Measurements from ENCODE around the gene LRBA.

The LRBA gene

DNA sequence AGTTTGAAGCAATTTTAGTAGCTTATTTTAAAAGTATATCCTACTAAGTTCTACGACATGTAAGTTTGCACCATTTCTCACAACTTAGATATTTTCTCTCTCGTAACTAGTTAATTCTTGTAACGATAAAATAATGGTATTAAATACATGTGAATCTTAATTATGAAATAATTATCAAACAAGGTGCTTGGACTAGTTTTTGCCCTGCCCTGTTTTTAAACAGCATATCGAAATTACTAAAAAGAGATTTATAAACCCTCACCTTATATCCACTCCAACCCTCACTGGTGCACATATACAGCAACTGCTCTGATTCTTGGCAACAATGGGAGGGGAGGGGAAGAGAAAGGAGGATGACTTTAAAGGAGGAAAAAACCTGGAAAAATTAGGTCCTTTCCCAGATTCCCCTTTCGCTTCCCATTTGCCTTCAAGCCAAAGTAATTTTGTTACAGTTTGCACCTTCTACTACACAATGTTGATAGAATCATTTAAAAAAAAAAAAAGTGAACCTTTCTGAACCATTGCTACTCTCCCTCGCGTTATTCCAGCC, 434.0 kb downstream of the LRBA start:
- TF ChIP-seq, protein P1, sequence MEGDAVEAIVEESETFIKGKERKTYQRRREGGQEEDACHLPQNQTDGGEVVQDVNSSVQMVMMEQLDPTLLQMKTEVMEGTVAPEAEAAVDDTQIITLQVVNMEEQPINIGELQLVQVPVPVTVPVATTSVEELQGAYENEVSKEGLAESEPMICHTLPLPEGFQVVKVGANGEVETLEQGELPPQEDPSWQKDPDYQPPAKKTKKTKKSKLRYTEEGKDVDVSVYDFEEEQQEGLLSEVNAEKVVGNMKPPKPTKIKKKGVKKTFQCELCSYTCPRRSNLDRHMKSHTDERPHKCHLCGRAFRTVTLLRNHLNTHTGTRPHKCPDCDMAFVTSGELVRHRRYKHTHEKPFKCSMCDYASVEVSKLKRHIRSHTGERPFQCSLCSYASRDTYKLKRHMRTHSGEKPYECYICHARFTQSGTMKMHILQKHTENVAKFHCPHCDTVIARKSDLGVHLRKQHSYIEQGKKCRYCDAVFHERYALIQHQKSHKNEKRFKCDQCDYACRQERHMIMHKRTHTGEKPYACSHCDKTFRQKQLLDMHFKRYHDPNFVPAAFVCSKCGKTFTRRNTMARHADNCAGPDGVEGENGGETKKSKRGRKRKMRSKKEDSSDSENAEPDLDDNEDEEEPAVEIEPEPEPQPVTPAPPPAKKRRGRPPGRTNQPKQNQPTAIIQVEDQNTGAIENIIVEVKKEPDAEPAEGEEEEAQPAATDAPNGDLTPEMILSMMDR (IDR thresholded peaks at IDR 0.05; ENCODE audit: control insufficient read depth, insufficient read depth, low read depth, low read length, missing control alignments), result no peak
- no peak for DNase-seq (ENCODE audit: low read depth)
- H3K4me3 ChIP-seq (ENCODE audit: control insufficient read depth, low read depth, low read length), result no peak overlapping the region

DNA sequence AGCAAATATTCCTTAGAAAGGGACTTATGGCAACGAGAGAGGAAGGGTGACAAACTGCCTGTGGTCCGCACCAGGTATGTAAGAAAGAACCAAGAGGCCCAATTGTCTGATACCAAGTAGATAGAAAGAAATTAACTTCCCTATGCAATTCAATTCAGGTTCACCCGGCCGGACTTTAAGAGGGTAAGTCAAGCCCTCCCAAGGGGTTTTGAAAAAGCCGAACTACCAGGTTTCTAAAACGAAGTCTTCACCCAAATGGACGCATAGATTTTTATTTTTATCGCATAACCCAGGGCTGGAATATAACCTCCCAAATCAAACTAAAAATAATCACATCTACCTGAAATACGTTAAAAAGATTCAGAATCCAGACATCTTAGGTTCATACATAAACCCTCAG, 434.8 kb downstream of the LRBA start:
- no peak overlapping the region for H3K4me3 ChIP-seq (ENCODE audit: control insufficient read depth, low read depth, low read length)
- TF ChIP-seq, protein P1 (IDR thresholded peaks at IDR 0.05; ENCODE audit: control insufficient read depth, insufficient read depth, low read depth, low read length, missing control alignments), result no peak
- no peak for DNase-seq (ENCODE audit: low read depth)

DNA sequence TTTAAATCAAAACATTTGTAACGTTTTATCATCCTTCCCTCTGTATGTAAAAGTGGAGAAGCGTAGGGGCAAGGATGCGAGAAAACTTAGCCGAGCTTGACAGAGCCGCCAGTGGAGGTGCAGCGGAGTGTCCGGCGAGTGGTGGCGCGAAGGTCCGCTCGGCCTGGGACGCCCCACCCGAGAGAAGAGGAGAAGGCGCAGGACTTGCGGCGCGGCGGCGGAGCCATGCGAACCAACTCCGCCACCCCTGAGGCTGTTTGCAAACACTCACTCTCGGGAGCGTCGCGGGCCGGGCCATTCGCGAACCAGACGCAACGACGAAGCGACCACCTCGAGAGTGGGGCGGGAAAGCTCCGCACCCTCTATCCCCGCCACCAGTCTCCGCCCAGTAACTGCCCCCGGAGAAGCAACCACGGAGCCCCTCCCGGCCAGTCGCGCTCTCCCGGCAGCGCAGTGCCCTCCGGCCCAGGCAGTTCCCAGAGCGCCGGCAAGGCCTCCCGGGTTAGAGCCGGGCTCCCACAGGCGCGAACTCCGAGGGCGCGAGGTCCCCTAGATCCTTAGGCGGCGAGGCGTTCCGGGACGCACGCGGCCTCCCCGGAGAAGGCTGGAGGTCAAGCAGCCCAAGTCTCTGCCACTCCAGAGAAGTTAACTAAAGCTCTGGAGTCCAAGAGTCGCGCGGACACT, 435.4 kb downstream of the LRBA start:
- TF ChIP-seq, protein P1 (IDR thresholded peaks at IDR 0.05; ENCODE audit: control insufficient read depth, insufficient read depth, low read depth, low read length, missing control alignments), result no peak
- DNase-seq (ENCODE audit: low read depth), result no peak
- peak overlapping the region; percentile 42 for H3K4me3 ChIP-seq (ENCODE audit: control insufficient read depth, low read depth, low read length)

DNA sequence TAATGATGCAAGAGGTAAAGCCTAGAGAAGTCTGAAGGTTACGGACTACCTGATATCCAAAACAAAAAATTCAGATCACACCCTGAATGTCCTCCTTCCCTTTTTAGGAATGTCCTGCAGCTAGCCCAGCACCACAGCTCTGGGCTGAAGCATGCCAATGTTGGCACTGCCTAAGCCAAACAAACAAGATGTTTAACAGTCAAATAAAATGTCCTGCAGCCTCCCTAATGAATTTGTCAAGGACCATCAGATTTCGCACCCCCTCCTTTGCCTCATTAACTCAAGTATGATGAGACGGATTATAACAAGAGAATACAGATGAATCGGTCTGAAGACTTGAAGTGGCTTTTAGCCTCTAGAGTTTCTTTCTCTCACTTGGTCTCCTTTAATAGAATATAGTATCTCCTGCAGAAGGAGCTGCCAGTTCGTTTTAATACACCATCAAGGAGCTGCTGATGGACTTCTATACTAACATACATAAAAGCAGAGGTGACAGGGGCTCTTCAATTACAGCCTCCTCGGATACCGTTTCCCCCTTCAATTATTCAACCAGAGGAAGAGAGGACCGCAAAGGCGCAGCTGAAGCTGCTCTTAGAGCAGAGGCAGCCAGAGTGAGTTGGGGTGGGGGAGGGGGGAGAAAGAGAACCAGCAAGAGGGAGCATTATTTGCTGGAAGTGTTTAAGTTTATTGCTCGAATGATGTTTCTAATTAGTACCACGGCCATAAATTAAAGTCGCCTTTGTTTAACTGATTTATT, 436.2 kb downstream of the LRBA start:
- H3K4me3 ChIP-seq (ENCODE audit: control insufficient read depth, low read depth, low read length), result peak overlapping the region; percentile 42; the same call in 1 of the 2 replicates
- TF ChIP-seq, protein P1 (IDR thresholded peaks at IDR 0.05; ENCODE audit: control insufficient read depth, insufficient read depth, low read depth, low read length, missing control alignments), result no peak
- no peak for DNase-seq (ENCODE audit: low read depth)

DNA sequence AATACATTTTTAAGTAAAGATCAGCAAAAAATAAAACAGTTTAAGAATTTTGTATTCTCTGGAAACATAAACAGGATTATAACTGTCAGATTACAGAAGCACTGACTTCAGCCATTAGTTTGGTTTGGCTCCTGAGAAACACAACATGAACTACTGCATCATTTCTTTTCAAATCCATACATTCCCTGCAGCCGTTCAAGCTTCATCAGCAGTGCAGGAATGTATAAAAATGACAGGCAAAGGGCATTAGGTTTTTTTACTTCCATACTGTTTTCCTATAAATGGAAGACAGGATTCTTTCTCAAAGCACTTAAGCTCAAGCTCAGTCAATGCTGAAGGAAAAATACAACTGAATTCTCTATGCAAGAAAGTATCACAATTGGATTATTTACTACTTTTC, 437.3 kb downstream of the LRBA start:
- DNase-seq (ENCODE audit: low read depth), result no peak
- no peak overlapping the region for H3K4me3 ChIP-seq (ENCODE audit: control insufficient read depth, low read depth, low read length)
- TF ChIP-seq, protein P1 (IDR thresholded peaks at IDR 0.05; ENCODE audit: control insufficient read depth, insufficient read depth, low read depth, low read length, missing control alignments), result no peak

DNA sequence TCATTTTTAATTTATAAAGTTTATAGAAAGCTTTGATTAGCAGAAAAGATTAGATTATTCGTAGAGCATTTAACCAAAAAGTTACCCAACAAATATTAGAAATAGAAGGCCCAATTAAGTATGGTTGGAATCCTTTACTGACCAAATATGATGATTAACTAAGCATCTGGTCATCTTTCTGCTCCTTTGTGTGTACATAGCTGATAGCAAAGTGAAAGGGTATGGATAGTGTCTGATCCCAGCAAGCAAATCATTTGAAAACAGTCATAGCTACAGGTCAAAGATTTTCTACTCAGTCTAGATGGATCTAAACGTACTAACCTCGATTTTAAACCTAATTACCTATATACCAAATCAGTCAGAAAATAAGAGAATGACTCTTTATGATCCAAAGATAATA, 440.4 kb downstream of the LRBA start:
- TF ChIP-seq, protein P1 (IDR thresholded peaks at IDR 0.05; ENCODE audit: control insufficient read depth, insufficient read depth, low read depth, low read length, missing control alignments), result no peak
- DNase-seq (ENCODE audit: low read depth), result no peak
- H3K4me3 ChIP-seq (ENCODE audit: control insufficient read depth, low read depth, low read length), result no peak overlapping the region
